ENCODE data around the gene TPK1. TPM values are rescaled to one million over a fixed set of nuclear protein-coding genes. Genes with fewer than 3 reads are reported as not detected.

Gene TPK1
- polyA plus RNA-seq, 1 experiment: 1.2 TPM

- no peak overlapping the region for H3K4me3 ChIP-seq (ENCODE audit: low read depth, low read length)
- CTCF ChIA-PET: no interaction called here
- no peak for DNase-seq (ENCODE audit: low read depth)
- H3K36me3 ChIP-seq (ENCODE audit: control insufficient read depth, insufficient read depth, low read length): no peaks in the 10 kb centered on the region
- H3K27me3 ChIP-seq (ENCODE audit: control insufficient read depth, insufficient read depth, low read length): no peaks in the 10 kb centered on the region
- POLR2A ChIA-PET: no interaction called here
- no peak for TF ChIP-seq CTCF (IDR thresholded peaks at IDR 0.05; ENCODE audit: insufficient read depth, low read depth, low read length)
Measured at GRCh38 chr7:144763291-144763690, 72.6 kb downstream of the TPK1 start.

GRCh38 chr7:144762853-144763252 lies 73.0 kb downstream of the TPK1 start:
- ChIA-PET CTCF (no interaction called here), POLR2A (no interaction called here)
- no peaks in the 10 kb centered on the region for H3K36me3 ChIP-seq (ENCODE audit: control insufficient read depth, insufficient read depth, low read length)
- no peaks in the 10 kb centered on the region for H3K27me3 ChIP-seq (ENCODE audit: control insufficient read depth, insufficient read depth, low read length)
- DNase-seq (ENCODE audit: low read depth): no peak
- no peak overlapping the region for H3K4me3 ChIP-seq (ENCODE audit: low read depth, low read length)
- no peak for TF ChIP-seq CTCF (IDR thresholded peaks at IDR 0.05; ENCODE audit: insufficient read depth, low read depth, low read length)

- H3K27me3 ChIP-seq (ENCODE audit: control insufficient read depth, insufficient read depth, low read length): no peaks in the 10 kb centered on the region
- H3K36me3 ChIP-seq (ENCODE audit: control insufficient read depth, insufficient read depth, low read length): no peaks in the 10 kb centered on the region
- H3K4me3 ChIP-seq (ENCODE audit: low read depth, low read length): no peak overlapping the region
- no peak for DNase-seq (ENCODE audit: low read depth)
- no peak for TF ChIP-seq CTCF (IDR thresholded peaks at IDR 0.05; ENCODE audit: insufficient read depth, low read depth, low read length)
- ChIA-PET CTCF (no interaction called here), POLR2A (no interaction called here)
Measured at GRCh38 chr7:144761493-144761892, 74.4 kb downstream of the TPK1 start.

- Histone ChIP-seq H3K4me3 (ENCODE audit: low read depth, low read length) (no peak overlapping the region), H3K36me3 (ENCODE audit: control insufficient read depth, insufficient read depth, low read length) (no peaks in the 10 kb centered on the region), H3K27me3 (ENCODE audit: control insufficient read depth, insufficient read depth, low read length) (no peaks in the 10 kb centered on the region)
- ChIA-PET CTCF (no interaction called here), POLR2A (no interaction called here)
- DNase-seq (ENCODE audit: low read depth): no peak
- no peak for TF ChIP-seq CTCF (IDR thresholded peaks at IDR 0.05; ENCODE audit: insufficient read depth, low read depth, low read length)
Measured at GRCh38 chr7:144759653-144760052, 76.2 kb downstream of the TPK1 start.

GRCh38 chr7:144747936-144748335 lies 87.9 kb downstream of the TPK1 start:
- ChIA-PET POLR2A (no interaction called here), CTCF (no interaction called here)
- Histone ChIP-seq H3K4me3 (ENCODE audit: low read depth, low read length) (no peak overlapping the region), H3K36me3 (ENCODE audit: control insufficient read depth, insufficient read depth, low read length) (no peaks in the 10 kb centered on the region), H3K27me3 (ENCODE audit: control insufficient read depth, insufficient read depth, low read length) (no peaks in the 10 kb centered on the region)
- no peak for TF ChIP-seq CTCF (IDR thresholded peaks at IDR 0.05; ENCODE audit: insufficient read depth, low read depth, low read length)
- DNase-seq (ENCODE audit: low read depth): no peak

All from BJ (cell line).